ENCODE data around the gene ZNF575.
A peak's percentile ranks its signal among the peaks of the same experiment; 100 is the strongest.
"Not testable (repeated sequence)": the region's sequence is repeated elsewhere in the genome, so short reads cannot be mapped to it uniquely, and the experiment has no call there.

Gene ZNF575

DNA sequence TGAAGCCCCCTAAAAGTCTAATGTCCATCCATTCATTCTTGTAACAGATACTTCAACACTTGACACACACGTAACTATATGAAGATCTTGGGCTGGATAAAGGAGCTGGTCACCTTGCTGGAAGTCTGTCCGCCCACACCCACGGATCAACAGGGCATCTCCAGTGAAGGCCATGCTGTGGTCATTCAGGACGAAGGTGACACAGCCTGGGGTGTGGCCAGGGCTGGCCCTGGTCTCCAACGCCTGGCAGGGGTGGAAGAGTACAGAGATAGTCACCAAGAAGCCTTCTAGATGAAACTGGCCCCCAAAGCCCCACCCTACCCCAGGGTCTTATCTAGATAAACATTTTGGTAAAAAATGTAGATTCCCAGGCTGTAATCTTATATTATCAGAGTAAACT, 21.7 kb upstream of the ZNF575 start:
- no peak for DNase-seq

DNA sequence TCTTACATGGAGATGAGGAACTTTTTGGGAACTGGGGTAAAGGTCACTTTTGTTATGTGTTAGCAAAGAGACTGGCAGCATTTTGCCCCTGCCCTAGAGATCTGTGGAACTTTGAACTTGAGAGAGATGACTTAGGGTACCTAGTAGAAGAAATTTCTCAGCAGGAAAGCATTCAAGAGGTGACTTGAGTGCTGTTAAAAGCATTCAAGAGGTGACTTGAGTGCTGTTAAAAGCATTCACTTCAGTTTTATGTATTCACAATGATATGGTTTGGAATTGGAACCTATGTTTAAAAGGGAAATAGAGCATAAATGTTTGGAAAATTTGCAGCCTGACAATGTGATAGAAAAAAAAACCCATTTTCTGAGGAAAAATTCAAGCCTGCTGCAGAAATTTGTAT, 20.6 kb upstream of the ZNF575 start:
- not testable (repeated sequence) for DNase-seq

DNA sequence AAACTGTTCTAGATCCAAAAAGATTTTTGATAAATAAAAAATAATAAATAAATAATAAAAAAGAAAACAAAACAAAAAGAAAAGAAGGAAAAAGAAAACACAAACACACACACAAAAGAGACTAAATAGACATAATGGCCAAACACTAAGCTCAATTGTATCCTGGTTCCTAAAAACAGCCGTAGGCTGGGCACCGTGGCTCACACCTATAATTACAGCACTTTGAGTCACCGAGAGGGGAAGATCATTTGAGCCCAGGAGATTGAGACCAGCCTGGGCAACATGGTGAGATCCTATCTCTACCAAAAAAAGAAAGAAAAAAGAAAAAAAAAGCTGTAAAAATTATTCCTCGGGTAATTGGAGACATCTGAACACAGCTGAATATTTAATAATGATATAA, 14.9 kb upstream of the ZNF575 start:
- DNase-seq: no peak

DNA sequence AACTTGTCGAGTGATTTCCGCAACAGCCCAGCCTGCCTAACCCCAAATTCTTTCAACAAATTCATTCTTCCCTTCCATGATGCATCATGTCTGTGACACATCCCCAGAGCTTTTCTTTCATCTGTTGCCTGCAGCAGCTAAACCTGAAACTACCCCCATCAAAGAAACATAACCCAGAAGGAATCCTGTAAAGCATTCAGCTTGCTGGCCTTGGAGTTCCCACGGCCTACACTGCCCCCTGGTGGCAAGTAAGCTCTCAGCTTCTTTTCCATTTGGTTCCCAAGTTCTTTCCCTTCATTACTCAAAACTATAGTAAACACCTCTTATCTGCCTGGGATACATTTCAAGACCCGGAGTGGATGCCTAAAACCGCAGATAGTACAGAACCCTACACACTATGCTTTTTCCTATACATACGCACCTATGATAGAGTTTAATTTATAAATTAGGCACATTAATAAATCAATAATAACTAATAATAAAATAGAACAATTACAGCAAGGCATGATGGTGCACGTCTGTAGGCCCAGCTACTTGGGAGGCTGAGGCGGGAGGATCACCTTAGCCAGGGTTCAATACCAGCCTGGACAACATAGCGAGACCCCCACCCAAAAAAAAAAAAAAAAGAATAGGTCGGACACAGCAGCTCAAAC, 13.4 kb upstream of the ZNF575 start:
- DNase-seq: peak in 11 of 14 donors; percentile 9 to 78 (median 40)

DNA sequence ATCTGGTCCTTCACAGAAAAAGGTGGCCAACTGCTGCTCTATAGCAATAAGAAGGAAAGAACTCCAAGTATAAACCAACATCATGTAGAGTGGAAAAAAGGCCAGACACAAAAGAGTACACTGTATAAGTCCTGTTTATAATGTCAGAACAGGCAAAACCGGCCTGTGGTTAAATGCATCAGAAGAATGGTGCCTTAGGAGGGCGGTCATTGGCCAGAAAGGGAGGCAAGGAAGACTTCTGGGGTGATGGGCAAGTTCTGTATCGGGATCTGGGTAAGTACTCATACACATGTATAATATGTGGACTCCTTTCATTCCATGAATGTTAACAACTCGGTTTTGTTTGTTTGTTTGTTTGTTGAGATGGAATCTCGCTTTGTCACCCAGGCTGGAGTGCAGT, 10.1 kb upstream of the ZNF575 start:
- no peak for DNase-seq

DNA sequence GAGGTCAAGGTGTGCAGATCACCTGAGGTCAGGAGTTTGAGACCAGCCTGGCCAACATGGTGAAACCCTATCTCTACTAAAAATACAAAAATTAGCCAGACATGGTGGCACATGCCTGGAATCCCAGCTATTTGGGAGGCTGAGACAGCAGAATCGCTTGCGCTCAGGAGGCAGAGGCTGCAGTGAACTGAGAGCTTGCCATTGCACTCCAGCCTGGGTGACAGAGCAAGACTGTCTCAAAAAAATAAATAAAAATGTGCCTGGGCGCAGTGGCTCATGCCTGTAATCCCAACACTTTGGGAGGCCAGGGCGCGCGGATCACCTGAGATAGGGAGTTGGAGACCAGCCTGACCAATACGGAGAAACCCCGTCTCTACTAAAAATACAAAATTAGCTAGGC, 9.3 kb upstream of the ZNF575 start:
- not testable (repeated sequence) for DNase-seq

DNA sequence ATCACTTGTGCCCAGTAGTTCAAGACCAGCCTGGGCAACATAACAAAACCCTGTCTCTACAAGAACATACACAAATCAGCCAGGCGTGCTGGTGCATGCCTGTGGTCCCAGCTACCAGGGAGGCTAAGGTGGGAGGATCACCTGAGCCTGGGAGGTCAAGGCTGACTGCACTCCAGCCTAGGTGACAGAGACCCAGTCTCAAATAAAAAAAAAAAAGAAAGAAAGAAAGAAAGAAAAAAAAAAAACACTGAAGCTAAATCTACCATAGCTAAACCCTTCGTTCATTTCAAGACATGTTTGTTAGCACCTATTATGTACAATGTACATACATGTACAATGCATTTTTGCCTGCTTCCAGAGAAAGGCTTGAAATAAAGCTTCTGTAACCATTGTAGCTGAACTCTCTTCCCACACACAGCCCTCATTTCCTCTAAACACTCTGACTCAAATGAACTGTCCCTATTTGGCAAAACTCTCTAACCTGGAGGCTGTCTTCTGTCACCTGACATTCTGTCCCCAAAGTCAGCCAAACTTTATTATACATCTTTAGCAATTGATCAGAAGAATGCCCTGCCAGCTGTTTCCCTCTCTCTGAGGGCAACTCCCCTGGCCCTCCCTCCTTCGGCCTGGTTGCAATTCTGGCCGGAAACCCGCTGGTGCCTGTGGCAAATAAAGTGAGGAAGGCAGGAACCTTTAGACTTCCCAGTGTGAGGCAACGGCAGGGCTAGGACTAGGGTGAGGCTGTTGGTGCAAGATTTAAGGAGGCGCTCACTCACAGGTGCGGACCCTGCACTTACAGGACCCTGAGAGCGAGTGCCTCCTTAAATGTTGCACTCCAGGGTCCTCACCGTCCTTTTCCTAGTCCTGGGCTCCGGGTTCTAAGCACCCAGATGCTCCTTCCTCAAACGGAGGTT, 7.8 kb upstream of the ZNF575 start:
- DNase-seq: peak in 8 of 14 donors; percentile 6 to 60 (median 18)

DNA sequence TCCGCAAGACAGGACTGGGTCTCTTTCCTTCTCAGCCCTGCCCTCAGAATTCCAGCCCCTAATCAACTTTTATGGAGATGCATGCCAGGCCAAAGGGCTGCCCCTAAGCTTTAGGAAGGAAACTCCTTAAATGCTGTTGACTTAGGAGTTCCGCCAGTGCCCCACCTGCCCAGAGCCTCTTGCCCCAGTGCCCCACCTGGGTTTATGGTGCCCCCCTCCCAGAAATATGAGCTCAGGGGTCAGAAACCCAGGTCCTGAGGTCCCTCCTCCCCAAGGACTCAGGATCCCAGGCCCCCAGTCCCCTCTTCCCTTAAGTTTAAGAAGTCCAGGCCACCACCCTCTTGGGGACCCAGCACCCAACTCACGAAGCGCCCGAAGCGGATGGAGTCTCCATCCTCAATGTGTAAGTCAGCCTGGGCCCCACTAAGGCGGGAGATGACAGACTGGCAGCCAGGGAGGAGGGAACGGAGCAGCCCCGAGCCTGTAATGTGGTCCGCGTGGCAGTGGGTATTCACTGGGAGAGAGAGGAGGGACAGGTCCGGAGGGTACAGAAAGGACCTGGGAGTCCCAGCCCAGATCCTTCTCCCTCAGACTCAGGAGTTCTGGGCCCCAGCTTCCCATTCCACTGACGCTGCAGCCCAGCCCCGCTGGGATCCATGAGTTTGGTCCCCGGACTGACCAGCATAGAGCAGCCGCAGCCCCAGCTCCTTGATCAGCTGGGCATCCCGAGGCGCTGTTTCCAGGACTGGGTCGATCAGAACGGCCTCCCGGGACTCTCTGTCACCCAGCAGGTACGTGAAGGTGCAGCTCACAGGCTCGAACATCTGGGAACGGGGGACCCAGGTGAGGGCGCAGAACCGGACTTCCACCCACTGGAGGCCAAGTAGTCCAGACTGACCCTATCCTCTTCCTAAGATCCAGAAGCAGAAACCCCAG, 6.9 kb upstream of the ZNF575 start:
- peak in 7 of 14 donors; percentile 2 to 55 (median 26) for DNase-seq

DNA sequence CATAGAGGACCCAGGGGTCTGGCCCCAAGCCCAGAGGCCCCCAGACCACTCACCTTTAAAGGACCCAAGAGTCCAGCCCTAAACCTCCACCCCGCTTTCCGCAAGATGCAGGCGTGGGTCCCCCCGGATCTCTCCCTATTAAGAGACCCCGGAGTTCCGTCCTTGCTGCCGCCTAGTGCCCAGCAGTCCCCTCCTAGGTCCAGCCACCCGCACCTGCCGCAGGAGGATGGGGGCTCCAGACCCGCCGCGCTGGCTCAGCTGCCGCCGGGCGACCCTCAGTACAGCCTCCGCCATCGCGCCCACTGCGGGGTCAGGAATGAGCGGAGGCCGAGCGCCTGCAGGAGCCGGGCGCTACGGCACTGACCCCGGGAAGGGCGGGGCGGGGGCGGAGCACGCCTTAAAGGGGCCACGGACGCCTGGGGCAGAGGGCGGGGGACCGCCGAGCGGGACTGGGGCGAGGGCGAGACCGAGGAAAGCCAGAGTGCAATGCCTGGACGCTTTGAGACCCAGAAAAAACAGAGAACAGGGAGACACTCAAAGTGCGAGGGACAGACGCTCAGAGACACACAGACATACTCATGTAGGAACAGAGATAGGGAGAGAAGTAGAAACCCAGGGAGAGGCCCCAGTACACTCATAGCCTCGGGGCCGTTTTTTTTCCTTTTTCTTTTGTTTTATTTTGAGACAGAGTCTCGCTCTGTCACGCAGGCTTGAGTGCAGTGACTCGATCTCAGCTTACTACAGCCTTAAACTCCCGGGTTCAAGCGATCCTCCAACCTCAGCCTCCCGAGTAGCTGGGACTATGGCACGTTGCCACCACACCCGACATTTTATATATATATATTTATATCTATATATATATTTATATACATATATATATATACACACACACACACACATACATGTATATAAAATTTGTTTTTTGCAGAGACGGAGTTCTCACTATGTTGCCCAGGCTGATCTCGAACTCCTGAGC, 5.8 kb upstream of the ZNF575 start, which contains the start of gene ETHE1:
ETHE1 (minus strand) TSS at position 318 of the 976 bp plus-strand sequence; CDS start at position 294, 24 bp downstream.
- peak in 13 of 14 donors; percentile 54 to 84 (median 67) for DNase-seq

DNA sequence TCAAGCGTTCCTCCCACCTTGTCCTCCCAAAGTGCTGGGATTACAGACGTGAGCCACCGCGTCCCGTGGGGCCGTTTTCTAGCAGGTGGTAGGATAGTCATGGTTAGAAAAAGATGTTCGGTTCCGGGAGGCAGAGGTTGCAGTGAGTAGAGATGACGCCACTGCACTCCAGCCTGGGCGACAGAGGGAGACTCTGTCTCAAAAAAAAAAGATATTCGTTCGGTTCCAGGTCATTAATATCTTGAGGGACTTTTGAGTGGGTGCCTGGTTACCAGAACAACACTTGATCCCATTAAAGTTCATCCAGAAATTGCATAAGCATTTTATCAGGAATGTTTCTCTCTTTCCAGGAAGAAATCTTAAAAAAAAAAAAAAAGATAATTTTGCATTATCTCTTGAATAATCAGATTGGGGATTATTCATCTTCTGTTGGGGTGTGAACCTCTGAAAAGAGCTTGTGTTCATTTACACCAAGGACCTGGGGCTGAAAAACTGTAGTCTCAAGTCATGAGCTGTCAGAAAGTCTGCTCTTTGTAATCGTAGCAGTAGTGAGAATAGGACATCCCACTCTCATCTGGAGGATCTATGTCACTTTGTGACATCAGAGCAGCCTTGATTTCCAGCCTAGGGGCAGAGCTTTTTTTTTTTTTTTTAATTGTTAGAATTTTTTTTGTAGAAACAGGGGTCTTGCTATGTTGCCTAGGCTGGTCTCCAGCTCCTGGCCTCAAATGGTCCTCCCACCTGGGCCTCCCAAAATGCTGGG, 4.9 kb upstream of the ZNF575 start:
- DNase-seq: peak in 3 of 14 donors; percentile 2 to 13 (median 9)

DNA sequence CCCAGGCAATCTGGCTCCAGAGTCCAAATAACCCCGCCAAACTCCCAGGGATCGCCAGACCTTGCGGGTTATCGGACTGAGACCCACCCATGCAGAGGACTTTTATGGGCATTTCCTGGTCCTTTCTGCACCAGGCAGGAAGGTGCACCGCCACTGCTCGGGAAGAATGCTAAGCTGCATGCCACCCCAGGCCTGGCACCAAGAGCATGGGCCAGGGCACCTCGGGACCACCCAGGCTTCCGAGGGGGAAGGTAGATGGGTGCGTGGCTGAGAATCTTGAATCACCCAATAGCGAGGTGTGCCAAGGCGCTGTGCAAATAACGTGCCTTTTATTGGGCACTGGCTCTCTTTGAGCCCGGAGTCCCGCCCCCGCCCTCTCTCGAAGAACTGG, 422 bp upstream of the ZNF575 start:
- DNase-seq: peak in 5 of 14 donors; percentile 45 to 86 (median 55)

DNA sequence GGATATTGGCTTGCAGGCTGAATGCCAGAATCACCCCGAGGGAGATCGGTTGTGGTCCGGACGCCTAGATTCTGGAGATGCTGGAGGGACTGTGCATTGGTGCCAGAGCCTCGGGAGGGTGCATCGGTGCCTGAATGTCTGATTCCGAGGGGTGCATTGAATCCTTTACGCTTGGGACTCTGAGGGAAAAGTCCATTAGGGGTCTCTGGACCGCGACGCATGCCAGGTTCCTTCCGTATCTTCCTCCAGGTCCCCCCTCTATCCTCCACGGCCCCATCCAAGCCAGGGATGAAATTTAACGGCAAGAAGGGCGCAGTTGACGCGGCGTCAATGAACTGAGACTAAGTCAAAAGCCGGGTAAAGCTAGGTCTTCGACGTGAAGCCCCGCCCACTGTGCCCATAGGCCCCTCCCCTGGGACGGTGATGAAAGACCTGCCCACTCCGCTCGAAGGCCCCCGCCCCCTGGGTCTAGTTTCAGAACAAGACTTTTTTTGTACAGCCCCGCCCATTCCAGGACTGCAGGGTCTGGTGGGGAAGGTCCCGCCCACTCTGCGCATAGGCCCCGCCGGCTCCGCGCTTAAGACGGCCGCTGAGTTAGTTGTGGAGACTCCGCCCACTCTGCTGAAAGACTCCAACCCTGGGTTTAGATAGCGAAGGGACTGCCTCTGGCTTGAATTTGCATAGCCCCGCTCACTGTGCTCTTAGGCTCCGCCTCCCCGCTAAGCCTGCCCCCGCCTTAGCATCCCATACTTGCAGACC, 737 bp downstream of the ZNF575 start:
- peak; percentile 36 to 98 (median 84) for DNase-seq

DNA sequence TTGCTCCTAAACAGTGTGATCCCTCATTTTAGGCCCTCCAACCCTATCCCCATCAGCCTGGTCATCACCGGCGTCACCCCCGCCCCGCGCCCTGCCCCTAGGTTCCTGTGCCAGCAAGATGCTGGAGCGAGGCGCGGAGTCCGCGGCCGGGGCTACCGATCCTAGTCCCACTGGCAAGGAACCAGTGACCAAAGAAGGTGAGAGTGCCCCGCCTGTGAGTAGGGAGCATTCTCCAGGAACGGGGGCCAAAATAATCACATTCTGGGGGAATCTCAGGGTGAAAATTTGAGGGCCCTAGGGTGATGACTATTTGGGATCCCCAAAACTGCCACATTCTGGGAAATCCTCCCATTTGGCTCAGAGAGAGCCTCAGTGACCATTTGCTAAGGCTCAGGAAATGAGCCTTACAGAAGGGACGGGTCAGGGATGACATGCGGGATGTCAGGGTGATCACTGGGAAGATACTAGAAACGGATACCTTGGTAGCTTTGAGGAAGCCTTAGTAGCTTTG, 1.4 kb downstream of the ZNF575 start:
- DNase-seq: peak in 2 of 14 donors; percentile 66 to 80

DNA sequence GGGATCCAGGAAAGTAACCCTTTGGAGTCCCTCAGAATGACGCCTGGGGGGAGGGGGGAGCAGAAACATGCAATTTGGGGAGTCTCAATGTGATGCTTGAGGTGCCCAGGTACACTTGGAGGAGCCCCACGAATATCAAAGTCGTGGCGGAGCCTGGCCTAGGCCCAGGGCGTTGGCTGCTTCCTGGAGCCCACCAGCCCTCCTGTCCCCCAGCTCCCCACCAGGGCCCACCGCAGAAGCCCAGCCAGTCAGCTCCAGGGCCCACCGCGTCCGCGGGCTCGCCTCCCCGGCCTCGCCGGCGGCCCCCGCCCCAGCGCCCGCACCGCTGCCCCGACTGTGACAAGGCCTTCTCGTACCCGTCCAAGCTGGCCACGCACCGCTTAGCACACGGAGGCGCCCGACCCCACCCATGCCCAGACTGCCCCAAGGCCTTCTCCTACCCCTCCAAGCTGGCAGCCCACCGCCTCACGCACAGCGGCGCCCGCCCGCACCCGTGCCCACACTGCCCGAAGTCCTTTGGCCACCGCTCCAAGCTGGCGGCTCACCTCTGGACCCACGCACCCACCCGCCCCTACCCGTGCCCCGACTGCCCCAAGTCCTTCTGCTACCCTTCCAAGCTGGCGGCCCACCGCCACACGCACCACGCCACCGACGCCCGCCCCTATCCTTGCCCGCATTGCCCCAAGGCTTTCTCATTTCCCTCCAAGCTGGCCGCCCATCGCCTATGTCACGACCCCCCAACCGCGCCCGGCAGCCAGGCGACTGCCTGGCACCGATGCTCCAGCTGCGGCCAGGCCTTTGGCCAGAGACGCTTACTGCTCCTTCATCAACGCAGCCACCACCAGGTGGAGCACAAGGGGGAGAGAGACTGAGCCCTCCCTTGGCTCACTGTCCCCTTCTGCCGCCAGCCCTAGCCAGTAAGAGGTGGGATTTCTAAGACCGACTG, 2.1 kb downstream of the ZNF575 start:
- peak in 11 of 14 donors; percentile 5 to 68 (median 25) for DNase-seq

DNA sequence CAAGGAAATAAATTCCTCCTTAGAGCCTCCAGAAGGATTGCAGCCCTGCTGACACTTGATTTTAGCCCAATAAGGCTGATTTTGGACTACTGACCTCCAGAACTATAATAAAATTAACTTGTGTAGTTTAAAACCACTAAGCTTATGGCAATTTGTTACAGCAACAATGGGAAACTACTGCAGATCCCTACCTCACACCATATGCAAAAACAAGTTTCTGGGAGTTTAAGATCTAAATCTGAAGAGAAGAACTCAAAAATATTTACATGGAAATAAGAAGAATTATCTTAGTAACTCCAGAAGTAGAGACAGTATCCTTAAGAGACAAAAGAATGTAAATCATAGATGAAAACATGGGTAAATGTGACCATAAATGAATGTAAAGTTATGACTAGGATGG, 5.9 kb downstream of the ZNF575 start:
- no peak for DNase-seq

DNA sequence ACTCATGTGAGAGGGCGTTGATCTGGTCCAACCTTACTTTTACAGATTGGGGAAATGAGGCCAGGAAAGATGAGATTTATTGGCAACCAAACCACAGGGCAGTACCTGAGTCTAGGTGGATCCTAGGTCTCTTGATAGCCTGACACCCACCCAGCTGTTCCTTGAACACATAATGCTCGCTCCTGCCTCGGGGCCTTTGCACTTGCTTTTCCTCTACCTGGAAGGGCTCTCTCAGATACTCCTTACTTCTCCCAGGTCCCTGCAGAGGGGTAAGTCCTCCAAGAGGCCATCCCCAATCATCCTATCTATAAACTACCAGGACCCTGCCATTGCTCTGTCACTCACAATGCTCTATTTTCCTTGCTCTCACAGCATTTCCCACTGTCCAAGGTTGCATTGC, 7.4 kb downstream of the ZNF575 start:
- no peak for DNase-seq

DNA sequence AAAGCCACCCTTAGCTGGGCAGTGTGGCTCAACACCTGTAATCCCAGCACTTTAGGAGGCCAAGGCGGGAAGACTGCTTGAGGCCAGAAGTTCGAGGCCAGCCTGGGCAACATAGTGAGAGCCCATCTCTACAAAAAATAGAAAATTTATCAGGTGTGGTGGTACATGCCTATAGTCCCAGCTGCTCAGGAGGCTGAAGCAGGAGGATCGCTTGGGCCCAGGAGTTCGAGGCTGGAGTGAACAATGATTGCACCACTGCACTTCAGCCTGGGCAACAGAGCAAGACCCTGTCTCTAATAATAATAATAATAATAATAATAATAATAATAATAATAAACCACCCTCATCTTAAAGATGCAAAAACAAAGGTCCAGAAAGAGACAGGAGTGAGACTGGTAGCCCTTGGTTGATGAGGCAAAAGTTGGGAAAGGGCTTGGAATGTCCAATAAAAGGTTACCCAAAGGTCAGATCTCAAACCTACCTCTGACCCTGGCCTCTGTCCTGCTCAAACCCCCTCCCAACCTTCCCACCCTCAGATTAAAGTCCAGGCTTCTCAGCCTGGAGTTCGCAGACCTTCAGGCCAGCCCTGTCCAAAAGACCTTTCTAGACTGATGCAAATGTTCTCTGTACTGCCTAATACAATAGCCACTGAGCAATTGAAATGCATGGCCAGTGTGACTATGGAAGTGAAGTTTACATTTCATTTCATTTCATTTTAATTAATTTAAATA, 9.1 kb downstream of the ZNF575 start:
- DNase-seq: no peak

Measured in C1 segment of cervical spinal cord (tissue), 14 donors.